Epithelial cell of proximal tubule (primary cell): ENCODE results near the gene MAPK13. TPM values are rescaled to one million over a fixed set of nuclear protein-coding genes. Genes with fewer than 3 reads are reported as not detected.

ENCODE experiments used
- DNase-seq: peaks from one replicate; pipeline ENCODE4 v3.0.0-alpha.2; 2011; ENCODE audit warnings: low read depth
- H3K4me3 ChIP-seq: 2 replicates; pipeline ENCODE4 v1.5.1; 2011; ENCODE audit warnings: low read depth, mild to moderate bottlenecking, low read length
- CTCF ChIP-seq: conservative IDR thresholded peaks from 2 replicates; pipeline ENCODE4 v1.5.1; 2012; ENCODE audit warnings: low read depth, mild to moderate bottlenecking, low read length
- total RNA-seq: library from RNA; depleted of rRNA; stranded (reverse); fragments of >200 nt; gene quantifications from 2 replicates; pipeline ENCODE4 v1.2.3, GENCODE V29; 2015

MAPK13 gene
- total RNA-seq, 1 donor from 2014 or later: 44.6 TPM

- no peak for TF ChIP-seq CTCF
- DNase-seq: no peak
Observed at GRCh38 chr6:36114798-36115408, 15.4 kb upstream of the MAPK13 start.

GRCh38 chr6:36115412-36115811, 14.9 kb upstream of the MAPK13 start:
- no peak for TF ChIP-seq CTCF

More at GRCh38 chr6:36114798-36115408, 15.4 kb upstream of the MAPK13 start:
- no peak overlapping the region for H3K4me3 ChIP-seq

DNA sequence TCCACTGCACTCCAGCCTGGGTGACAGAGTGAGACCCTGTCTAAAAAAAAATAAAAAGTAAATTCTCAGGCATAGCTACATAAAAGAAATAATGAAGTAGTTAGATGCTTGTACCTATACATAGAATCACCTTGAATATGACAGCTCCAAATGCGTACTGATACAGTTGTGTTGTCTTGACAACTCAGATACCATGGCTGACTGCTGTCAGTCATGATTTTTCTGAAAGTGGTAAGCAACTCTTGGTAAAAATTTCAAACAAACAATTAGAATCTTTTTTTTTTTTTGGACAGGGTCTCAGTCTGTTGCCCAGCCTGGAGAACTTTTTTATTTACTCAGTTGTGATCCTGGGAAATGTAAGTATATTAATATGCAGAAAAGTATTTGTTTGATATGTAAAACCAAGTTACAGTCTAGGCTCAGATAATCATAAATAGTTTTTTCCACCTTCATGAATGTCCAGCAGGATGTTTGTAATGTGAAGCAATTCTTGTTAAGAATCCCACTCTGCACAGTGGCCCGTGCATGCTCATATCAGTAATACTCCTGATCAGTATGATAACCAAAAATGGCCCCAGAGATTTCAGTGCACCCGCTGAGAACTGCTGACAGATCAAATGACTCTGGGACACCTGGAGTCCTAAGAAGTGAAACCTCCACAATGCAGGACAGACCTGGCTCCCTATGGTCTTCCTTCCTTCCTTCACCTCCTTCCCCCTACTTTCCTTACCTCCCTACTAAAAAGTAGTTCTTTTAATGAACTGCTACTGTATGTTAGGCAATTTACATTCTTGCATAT, 14.0 kb upstream of the MAPK13 start:
- no peak for DNase-seq
- TF ChIP-seq CTCF: no peak
- H3K4me3 ChIP-seq: no peak overlapping the region

More at GRCh38 chr6:36115412-36115811, 14.9 kb upstream of the MAPK13 start:
- no peak overlapping the region for H3K4me3 ChIP-seq
- no peak for DNase-seq

DNA sequence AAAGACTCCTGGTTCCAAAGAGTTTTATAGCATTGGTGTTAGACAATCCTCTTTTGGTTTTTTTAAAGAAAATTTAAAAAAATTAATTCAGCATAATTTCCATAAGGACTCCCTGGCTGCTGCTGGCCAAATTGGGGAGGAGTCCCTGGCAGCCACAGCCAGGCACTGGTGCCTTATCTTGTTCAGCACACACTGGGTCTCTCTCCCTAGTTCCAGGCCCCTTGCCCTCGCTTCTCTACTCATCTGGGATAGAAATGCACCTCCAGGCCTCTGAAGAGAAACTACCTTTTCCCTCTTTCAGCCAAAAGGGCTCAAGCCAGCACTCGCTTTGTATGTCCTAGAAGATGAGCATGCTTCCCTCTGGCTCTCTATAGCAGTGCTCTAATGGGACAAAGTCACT, 13.4 kb upstream of the MAPK13 start:
- no peak for DNase-seq
- H3K4me3 ChIP-seq: no peak overlapping the region
- no peak for TF ChIP-seq CTCF

DNA sequence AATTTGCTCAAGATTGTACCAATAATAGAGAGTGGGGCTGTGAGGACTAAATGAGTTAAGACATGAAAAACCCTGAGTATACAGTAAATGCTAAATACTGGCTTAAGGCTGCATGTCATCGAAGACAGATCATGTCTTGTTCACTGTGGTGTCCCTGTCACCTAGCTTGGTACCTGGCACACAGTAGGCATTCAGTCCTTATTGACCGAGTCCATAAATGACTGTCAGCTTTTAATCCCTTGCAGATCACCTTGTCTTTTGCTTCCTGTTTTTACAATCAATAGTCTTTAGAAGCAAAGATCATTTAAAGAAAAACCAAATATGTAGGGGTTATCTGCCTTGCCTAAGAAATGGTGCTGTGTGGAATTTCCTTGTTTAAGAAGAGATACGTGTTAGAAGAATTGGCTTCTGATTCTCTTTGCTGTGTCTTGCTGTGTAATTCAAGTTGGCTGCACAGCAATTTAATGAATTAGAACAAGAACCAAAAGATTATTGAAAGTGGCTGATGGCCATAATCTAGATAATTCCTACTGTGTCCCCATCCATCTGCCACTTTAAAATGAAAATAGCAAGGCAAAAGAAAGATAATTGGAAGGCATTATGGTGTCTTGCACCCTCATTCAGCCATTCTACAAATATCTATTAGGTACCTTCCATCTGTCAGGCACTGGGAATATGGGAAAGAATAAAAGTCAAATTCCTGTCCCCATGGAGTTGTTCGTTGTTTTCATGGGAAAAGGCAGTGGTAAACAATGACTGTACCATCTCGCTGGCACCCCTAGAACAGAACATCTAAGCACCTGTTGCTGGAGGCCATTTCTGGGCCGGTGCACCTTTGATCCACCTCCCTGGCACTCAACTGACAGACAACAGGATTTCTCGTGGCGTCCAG, 12.4 kb upstream of the MAPK13 start:
- TF ChIP-seq CTCF: no peak
- H3K4me3 ChIP-seq: no peak overlapping the region
- no peak for DNase-seq

DNA sequence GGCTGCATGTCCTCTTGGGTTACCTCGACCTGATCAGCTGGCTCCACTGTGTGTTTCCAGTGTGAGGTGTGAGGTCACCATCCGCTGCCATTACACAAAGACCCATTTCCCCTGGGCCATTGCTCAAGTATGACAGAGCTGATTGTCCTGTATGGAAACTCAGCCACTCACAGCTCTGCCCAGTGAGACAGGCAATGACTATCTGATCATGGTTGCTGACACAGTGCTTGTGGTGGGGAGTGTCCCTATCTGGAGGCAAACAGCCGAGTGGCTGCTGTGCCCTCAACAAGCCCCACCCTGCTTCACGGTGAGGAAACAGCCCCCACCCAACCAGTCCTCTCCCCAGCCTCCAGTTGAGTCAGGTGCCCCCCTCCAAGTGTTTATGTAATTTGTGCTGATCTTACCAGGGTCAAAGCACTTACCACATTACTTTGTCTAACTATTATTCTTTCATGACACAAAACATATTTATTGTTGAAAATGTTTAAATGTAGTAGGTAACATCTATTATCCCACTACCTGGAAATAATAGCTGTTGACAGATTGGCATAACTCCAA, 11.7 kb upstream of the MAPK13 start:
- no peak overlapping the region for H3K4me3 ChIP-seq
- no peak for TF ChIP-seq CTCF
- DNase-seq: peak; percentile 56
